ENCODE results near the gene HNRNPF.

DNA sequence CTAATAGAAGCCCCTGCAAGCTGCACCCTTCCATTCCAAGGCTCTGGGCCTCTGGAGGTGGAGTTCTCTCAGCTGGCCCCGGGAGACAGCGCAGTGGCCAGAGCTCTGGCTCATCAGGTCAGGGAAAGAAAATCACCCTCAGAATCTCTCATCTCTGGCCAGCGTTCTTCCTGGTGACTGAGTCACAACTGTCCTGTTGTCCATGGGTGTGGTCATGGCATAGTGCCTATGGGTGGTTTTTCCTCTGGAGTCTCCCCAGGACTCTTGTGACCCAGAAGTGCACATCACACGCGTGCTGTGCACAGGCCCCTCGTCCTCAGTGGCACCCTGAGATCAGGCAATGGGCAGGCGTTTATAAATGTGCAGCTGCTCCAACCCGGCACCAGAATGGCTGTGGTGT, 64.9 kb downstream of the HNRNPF start:
- TF ChIP-seq, protein P1, sequence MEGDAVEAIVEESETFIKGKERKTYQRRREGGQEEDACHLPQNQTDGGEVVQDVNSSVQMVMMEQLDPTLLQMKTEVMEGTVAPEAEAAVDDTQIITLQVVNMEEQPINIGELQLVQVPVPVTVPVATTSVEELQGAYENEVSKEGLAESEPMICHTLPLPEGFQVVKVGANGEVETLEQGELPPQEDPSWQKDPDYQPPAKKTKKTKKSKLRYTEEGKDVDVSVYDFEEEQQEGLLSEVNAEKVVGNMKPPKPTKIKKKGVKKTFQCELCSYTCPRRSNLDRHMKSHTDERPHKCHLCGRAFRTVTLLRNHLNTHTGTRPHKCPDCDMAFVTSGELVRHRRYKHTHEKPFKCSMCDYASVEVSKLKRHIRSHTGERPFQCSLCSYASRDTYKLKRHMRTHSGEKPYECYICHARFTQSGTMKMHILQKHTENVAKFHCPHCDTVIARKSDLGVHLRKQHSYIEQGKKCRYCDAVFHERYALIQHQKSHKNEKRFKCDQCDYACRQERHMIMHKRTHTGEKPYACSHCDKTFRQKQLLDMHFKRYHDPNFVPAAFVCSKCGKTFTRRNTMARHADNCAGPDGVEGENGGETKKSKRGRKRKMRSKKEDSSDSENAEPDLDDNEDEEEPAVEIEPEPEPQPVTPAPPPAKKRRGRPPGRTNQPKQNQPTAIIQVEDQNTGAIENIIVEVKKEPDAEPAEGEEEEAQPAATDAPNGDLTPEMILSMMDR (IDR thresholded peaks at IDR 0.05; ENCODE audit: low read depth, low read length, missing input control): no peak
- TF ChIP-seq, protein P2, sequence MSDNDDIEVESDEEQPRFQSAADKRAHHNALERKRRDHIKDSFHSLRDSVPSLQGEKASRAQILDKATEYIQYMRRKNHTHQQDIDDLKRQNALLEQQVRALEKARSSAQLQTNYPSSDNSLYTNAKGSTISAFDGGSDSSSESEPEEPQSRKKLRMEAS (IDR thresholded peaks at IDR 0.05): no peak
- no peak for TF ChIP-seq SP1 (IDR thresholded peaks at IDR 0.05)
- TF ChIP-seq, protein P3, sequence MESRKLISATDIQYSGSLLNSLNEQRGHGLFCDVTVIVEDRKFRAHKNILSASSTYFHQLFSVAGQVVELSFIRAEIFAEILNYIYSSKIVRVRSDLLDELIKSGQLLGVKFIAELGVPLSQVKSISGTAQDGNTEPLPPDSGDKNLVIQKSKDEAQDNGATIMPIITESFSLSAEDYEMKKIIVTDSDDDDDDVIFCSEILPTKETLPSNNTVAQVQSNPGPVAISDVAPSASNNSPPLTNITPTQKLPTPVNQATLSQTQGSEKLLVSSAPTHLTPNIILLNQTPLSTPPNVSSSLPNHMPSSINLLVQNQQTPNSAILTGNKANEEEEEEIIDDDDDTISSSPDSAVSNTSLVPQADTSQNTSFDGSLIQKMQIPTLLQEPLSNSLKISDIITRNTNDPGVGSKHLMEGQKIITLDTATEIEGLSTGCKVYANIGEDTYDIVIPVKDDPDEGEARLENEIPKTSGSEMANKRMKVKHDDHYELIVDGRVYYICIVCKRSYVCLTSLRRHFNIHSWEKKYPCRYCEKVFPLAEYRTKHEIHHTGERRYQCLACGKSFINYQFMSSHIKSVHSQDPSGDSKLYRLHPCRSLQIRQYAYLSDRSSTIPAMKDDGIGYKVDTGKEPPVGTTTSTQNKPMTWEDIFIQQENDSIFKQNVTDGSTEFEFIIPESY (IDR thresholded peaks at IDR 0.05): no peak
- TF ChIP-seq TAF1 (conservative IDR thresholded peaks at IDR 0.05): no peak
- no peak for TF ChIP-seq JUND (IDR thresholded peaks at IDR 0.05)
- TF ChIP-seq FOXA2 (IDR thresholded peaks at IDR 0.05): no peak
- TF ChIP-seq HNF4A (conservative IDR thresholded peaks at IDR 0.05): no peak
- no peak for TF ChIP-seq RXRA (IDR thresholded peaks at IDR 0.05)
- TF ChIP-seq YY1 (IDR thresholded peaks at IDR 0.05): no peak
- TF ChIP-seq, protein P4, sequence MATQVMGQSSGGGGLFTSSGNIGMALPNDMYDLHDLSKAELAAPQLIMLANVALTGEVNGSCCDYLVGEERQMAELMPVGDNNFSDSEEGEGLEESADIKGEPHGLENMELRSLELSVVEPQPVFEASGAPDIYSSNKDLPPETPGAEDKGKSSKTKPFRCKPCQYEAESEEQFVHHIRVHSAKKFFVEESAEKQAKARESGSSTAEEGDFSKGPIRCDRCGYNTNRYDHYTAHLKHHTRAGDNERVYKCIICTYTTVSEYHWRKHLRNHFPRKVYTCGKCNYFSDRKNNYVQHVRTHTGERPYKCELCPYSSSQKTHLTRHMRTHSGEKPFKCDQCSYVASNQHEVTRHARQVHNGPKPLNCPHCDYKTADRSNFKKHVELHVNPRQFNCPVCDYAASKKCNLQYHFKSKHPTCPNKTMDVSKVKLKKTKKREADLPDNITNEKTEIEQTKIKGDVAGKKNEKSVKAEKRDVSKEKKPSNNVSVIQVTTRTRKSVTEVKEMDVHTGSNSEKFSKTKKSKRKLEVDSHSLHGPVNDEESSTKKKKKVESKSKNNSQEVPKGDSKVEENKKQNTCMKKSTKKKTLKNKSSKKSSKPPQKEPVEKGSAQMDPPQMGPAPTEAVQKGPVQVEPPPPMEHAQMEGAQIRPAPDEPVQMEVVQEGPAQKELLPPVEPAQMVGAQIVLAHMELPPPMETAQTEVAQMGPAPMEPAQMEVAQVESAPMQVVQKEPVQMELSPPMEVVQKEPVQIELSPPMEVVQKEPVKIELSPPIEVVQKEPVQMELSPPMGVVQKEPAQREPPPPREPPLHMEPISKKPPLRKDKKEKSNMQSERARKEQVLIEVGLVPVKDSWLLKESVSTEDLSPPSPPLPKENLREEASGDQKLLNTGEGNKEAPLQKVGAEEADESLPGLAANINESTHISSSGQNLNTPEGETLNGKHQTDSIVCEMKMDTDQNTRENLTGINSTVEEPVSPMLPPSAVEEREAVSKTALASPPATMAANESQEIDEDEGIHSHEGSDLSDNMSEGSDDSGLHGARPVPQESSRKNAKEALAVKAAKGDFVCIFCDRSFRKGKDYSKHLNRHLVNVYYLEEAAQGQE (IDR thresholded peaks at IDR 0.05): no peak
- TF ChIP-seq HNF4G (IDR thresholded peaks at IDR 0.05): no peak
- TF ChIP-seq, protein P5, sequence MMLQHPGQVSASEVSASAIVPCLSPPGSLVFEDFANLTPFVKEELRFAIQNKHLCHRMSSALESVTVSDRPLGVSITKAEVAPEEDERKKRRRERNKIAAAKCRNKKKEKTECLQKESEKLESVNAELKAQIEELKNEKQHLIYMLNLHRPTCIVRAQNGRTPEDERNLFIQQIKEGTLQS (IDR thresholded peaks at IDR 0.05): no peak
- TF ChIP-seq RAD21 (IDR thresholded peaks at IDR 0.05): no peak
